Mesendoderm (in vitro differentiated cells): ENCODE results near the gene TBC1D21.

Source experiments
- DNase-seq: peaks from one replicate; pipeline ENCODE4 v3.0.0; 2013
- H2AK5ac ChIP-seq: 2 replicates; pipeline ENCODE4 v1.6.1; 2013; ENCODE audit warnings: low read length, inconsistent platforms
- H2BK120ac ChIP-seq: 2 replicates; pipeline ENCODE4 v1.6.1; 2013; ENCODE audit warnings: low read depth, mild to moderate bottlenecking, low read length, moderate library complexity, mixed read lengths
- H2BK15ac ChIP-seq: replicated peaks from 2 replicates; pipeline ENCODE4 v1.6.1; 2013; ENCODE audit warnings: low read depth, mild to moderate bottlenecking, moderate library complexity
- H2BK5ac ChIP-seq: 2 replicates; pipeline ENCODE4 v1.6.1; 2013; ENCODE audit warnings: low read length, inconsistent platforms
- H3K18ac ChIP-seq: 2 replicates; pipeline ENCODE4 v1.6.1; 2013; ENCODE audit warnings: mild to moderate bottlenecking, low read length, mixed read lengths
- H3K23ac ChIP-seq: one replicate; pipeline ENCODE4 v1.6.1; 2013; ENCODE audit warnings: low read length
- H3K27ac ChIP-seq: 2 replicates; pipeline ENCODE4 v1.5.1; 2013; ENCODE audit warnings: low read depth, mild to moderate bottlenecking, inconsistent platforms, low read length, moderate library complexity
- H3K27me3 ChIP-seq: 2 replicates; pipeline ENCODE4 v1.6.1; 2013; ENCODE audit warnings: low read length, control low read depth, mild to moderate bottlenecking, inconsistent platforms; ENCODE audit not compliant: insufficient read depth, poor library complexity
- H3K36me3 ChIP-seq: 2 replicates; pipeline ENCODE4 v1.6.1; 2013; ENCODE audit warnings: low read length, inconsistent platforms; ENCODE audit not compliant: control insufficient read depth, insufficient read depth
- H3K4ac ChIP-seq: one replicate; pipeline ENCODE4 v1.6.1; 2013; ENCODE audit warnings: low read depth, mild to moderate bottlenecking, low read length, moderate library complexity
- H3K4me1 ChIP-seq: 2 replicates; pipeline ENCODE4 v1.6.1; 2013; ENCODE audit warnings: low read depth, low read length, inconsistent platforms; ENCODE audit not compliant: control insufficient read depth
- H3K4me2 ChIP-seq: 2 replicates; pipeline ENCODE4 v1.6.1; 2013; ENCODE audit warnings: low read length
- H3K4me3 ChIP-seq: 2 replicates; pipeline ENCODE4 v1.5.1; 2013; ENCODE audit warnings: mild to moderate bottlenecking, low read length
- H3K56ac ChIP-seq: one replicate; pipeline ENCODE4 v1.6.1; 2013; ENCODE audit warnings: low read length
- H3K79me1 ChIP-seq: 2 replicates; pipeline ENCODE4 v1.6.1; 2013; ENCODE audit warnings: low read length, inconsistent platforms
- H3K79me2 ChIP-seq: 2 replicates; pipeline ENCODE4 v1.6.1; 2013; ENCODE audit warnings: mild to moderate bottlenecking, low read length; ENCODE audit not compliant: control insufficient read depth, insufficient read depth
- H3K9ac ChIP-seq: 2 replicates; pipeline ENCODE4 v1.6.1; 2013; ENCODE audit warnings: low read length, inconsistent platforms
- H4K5ac ChIP-seq: one replicate; pipeline ENCODE4 v1.6.1; 2013; ENCODE audit warnings: low read length
- H4K8ac ChIP-seq: one replicate; pipeline ENCODE4 v1.6.1; 2013; ENCODE audit warnings: low read depth, mild to moderate bottlenecking, control low read depth, low read length, moderate library complexity
- WGBS: extraction: QIAGEN DNeasy Blood & Tissue Kit; methylation state at CpG from one replicate; pipeline ENCODE4 v1.1.7; 2013; ENCODE audit warnings: low lambda C conversion rate, missing lambda C conversion rate; ENCODE audit not compliant: insufficient coverage; ENCODE audit errors: extremely low coverage; 5-methylcytosine and 5-hydroxymethylcytosine counted together

TBC1D21 gene

DNA sequence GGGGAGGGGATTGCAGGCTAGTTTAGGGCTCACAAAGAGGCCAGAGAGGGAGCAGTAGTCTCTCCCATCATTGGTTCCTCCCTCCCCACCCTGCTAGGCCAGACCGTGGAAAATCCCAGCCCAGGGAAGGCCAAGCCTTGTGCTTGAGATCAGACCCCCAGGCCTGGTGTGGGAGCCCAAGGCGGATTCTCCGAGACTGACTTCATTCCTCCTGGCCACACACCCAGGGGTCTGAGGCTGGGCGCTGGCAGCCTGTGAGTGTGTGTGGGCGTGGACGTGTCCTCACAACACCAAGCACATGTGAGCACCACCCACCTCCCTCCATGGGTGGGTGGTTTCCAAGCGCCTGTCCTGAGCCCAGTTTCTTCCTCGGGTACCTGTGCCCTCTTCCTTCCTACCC is 57.0 kb downstream of the TBC1D21 start:
- H3K4me1 ChIP-seq: peaks cover 2% of the 10 kb centered on the region
- DNase-seq: no peak

DNA sequence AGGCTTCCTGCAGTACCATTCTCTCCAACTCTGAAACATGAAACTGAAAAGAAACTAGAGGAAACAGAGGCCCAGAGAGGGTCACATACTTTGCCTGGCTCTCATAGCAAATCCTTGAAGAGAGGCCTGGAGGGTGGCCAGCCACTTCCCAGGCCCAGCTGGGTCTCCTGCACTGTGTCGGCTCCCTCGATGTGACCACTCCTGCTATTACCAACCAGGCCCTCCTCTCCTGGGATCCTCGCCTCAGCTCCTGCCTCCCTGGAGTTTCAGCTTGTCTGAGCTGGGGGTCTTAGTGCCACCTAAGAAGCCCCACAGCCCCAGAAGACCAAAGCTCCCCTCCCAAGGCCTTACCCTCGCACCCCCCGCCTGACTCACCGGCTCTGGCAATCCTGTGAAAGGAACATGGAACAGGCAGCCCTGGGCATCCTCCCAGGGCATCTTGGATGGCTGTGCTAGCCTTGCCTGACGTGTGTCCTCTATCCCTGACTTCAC is 57.5 kb downstream of the TBC1D21 start:
- peaks cover 2% of the 10 kb centered on the region for H3K4me1 ChIP-seq
- H4K5ac ChIP-seq: no peak overlapping the region
- H3K23ac ChIP-seq: no peak overlapping the region
- H3K9ac ChIP-seq: no peak overlapping the region
- H3K18ac ChIP-seq: no peak overlapping the region
- H3K79me1 ChIP-seq: no peaks in the 10 kb centered on the region
- no peaks in the 10 kb centered on the region for H3K27me3 ChIP-seq
- no peak overlapping the region for H3K4ac ChIP-seq
- H2BK5ac ChIP-seq: no peak overlapping the region
- H2BK120ac ChIP-seq: no peak overlapping the region
- H3K27ac ChIP-seq: no peak overlapping the region
- H3K4me3 ChIP-seq: no peak overlapping the region
- H3K4me2 ChIP-seq: no peak overlapping the region
- WGBS: no CpG with 5 or more reads among the region's 7 CpGs
- no peak overlapping the region for H2AK5ac ChIP-seq
- no peaks in the 10 kb centered on the region for H3K79me2 ChIP-seq
- H4K8ac ChIP-seq: no peak overlapping the region
- DNase-seq: no peak
- H3K36me3 ChIP-seq: no peaks in the 10 kb centered on the region
- no peak overlapping the region for H3K56ac ChIP-seq
- no peak overlapping the region for H2BK15ac ChIP-seq

More for the DNA sequence above, 57.0 kb downstream of the TBC1D21 start:
- Histone ChIP-seq H3K4me3 (no peak overlapping the region), H3K79me2 (no peaks in the 10 kb centered on the region), H3K4me2 (no peak overlapping the region), H3K36me3 (no peaks in the 10 kb centered on the region), H3K27ac (no peak overlapping the region), H3K79me1 (no peaks in the 10 kb centered on the region), H4K8ac (no peak overlapping the region), H3K9ac (no peak overlapping the region), H3K18ac (no peak overlapping the region), H2BK15ac (no peak overlapping the region), H2BK120ac (no peak overlapping the region), H3K56ac (no peak overlapping the region), H2AK5ac (no peak overlapping the region), H3K27me3 (no peaks in the 10 kb centered on the region), H3K23ac (no peak overlapping the region), H4K5ac (no peak overlapping the region), H2BK5ac (no peak overlapping the region), H3K4ac (no peak overlapping the region)
- no CpG with 5 or more reads among the region's 8 CpGs for WGBS

DNA sequence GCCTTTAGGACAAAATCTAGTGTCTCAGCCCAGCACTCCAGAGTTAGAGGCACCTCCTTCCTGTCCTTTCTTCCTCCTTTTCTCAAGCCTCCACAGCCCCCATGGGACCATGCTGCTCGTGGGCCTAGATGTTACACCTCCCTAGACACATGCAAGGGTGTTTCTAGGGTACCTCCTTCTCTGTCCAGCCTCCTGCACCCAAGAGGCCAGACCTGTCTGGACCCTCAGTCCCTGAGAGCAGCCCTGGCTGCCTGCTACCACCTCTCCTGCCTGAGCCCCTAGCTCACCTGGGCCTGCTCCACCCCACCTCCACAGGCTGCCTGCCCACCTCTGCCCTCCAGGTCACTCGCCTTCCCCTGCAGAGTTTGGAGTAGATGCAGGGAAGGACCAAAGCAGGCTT is 58.1 kb downstream of the TBC1D21 start:
- H3K36me3 ChIP-seq: no peaks in the 10 kb centered on the region
- H3K9ac ChIP-seq: no peak overlapping the region
- H3K4me3 ChIP-seq: no peak overlapping the region
- H3K23ac ChIP-seq: no peak overlapping the region
- no peak for DNase-seq
- H3K4ac ChIP-seq: no peak overlapping the region
- no peak overlapping the region for H4K5ac ChIP-seq
- H3K4me2 ChIP-seq: no peak overlapping the region
- no peak overlapping the region for H3K18ac ChIP-seq
- no peak overlapping the region for H3K56ac ChIP-seq
- H3K79me1 ChIP-seq: no peaks in the 10 kb centered on the region
- no peak overlapping the region for H2BK15ac ChIP-seq
- no peak overlapping the region for H2BK5ac ChIP-seq
- no peak overlapping the region for H2BK120ac ChIP-seq
- no peaks in the 10 kb centered on the region for H3K4me1 ChIP-seq
- no peak overlapping the region for H4K8ac ChIP-seq
- H2AK5ac ChIP-seq: no peak overlapping the region
- WGBS: no CpG with 5 or more reads among the region's 2 CpGs
- H3K27ac ChIP-seq: no peak overlapping the region
- H3K27me3 ChIP-seq: no peaks in the 10 kb centered on the region
- H3K79me2 ChIP-seq: no peaks in the 10 kb centered on the region

DNA sequence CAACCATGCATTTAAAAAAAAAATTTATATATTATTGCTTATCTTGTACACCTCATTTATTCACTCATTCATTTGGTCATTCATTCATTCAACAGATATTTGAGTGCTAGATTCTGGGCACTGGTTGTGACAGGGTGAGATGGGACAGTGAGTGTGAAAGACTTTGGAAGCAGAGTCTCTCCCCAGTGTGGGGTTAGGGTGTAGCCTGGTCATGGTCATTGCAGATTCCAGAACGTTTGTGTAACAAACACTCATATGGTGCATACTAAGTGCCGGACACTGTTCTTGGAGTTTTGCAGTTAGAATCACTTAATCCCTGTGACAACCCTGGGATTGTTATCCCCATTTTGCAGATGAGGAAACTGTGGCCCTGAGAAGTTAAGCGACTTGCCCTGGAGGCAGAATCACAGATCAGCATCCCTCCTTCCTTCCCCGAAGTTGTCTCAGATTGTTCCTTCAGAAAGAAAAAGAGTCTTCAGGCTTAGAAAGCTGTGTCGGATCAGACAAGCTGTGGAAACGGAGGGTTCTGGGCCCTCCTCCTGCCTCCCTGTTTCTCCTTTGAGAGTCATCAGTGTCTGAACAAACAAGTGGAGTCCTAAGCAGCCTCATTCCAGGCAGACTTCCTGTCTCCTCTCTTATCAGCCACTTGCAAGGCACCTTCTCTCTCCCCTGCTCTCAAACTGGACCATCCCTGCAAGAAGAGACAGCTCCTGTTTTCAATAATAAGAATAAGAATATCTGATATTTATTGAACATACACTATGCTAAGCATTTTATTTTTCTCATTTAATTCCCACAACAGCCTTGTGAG is 59.2 kb downstream of the TBC1D21 start:
- H4K5ac ChIP-seq: no peak overlapping the region
- no peak overlapping the region for H4K8ac ChIP-seq
- no peak overlapping the region for H2BK15ac ChIP-seq
- no peak overlapping the region for H3K56ac ChIP-seq
- H2BK5ac ChIP-seq: no peak overlapping the region
- no peak overlapping the region for H3K9ac ChIP-seq
- H3K79me2 ChIP-seq: no peaks in the 10 kb centered on the region
- no peak overlapping the region for H3K4ac ChIP-seq
- no peaks in the 10 kb centered on the region for H3K36me3 ChIP-seq
- DNase-seq: no peak
- H3K4me3 ChIP-seq: no peak overlapping the region
- H3K18ac ChIP-seq: no peak overlapping the region
- no peak overlapping the region for H3K23ac ChIP-seq
- no peaks in the 10 kb centered on the region for H3K27me3 ChIP-seq
- H3K27ac ChIP-seq: no peak overlapping the region
- H2AK5ac ChIP-seq: no peak overlapping the region
- H3K79me1 ChIP-seq: no peaks in the 10 kb centered on the region
- H2BK120ac ChIP-seq: no peak overlapping the region
- no peaks in the 10 kb centered on the region for H3K4me1 ChIP-seq
- no peak overlapping the region for H3K4me2 ChIP-seq
- WGBS: no CpG with 5 or more reads among the region's 6 CpGs

DNA sequence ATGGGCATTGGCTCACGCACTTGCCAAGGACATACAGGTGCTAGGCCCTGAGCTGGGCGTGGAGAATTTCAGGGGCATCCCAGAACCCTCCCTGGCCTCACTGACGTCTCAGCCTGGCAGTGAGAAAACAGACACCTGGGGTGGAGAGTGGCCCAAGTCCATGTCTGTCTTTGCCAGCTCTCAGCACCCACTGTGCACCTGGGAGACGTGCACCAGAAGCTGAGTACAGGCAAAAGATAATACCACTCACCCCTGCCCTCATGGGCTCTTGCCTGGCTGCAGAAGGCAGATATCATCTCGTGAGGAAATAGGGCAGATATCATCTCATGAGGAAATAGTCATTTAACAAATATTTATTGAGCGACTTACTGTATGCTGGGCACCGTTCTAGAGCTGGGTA is 60.9 kb downstream of the TBC1D21 start:
- H2BK5ac ChIP-seq: no peak overlapping the region
- no peak overlapping the region for H3K4me2 ChIP-seq
- no peaks in the 10 kb centered on the region for H3K79me1 ChIP-seq
- H3K4ac ChIP-seq: no peak overlapping the region
- H2BK15ac ChIP-seq: no peak overlapping the region
- H3K4me1 ChIP-seq: no peaks in the 10 kb centered on the region
- no peak overlapping the region for H3K56ac ChIP-seq
- no peak overlapping the region for H3K27ac ChIP-seq
- H4K5ac ChIP-seq: no peak overlapping the region
- H3K18ac ChIP-seq: no peak overlapping the region
- H3K27me3 ChIP-seq: no peaks in the 10 kb centered on the region
- no peak overlapping the region for H4K8ac ChIP-seq
- H2AK5ac ChIP-seq: no peak overlapping the region
- DNase-seq: no peak
- no peak overlapping the region for H3K4me3 ChIP-seq
- no peak overlapping the region for H2BK120ac ChIP-seq
- no peak overlapping the region for H3K23ac ChIP-seq
- H3K9ac ChIP-seq: no peak overlapping the region
- no peaks in the 10 kb centered on the region for H3K79me2 ChIP-seq
- H3K36me3 ChIP-seq: no peaks in the 10 kb centered on the region
- no CpG with 5 or more reads among the region's 7 CpGs for WGBS

DNA sequence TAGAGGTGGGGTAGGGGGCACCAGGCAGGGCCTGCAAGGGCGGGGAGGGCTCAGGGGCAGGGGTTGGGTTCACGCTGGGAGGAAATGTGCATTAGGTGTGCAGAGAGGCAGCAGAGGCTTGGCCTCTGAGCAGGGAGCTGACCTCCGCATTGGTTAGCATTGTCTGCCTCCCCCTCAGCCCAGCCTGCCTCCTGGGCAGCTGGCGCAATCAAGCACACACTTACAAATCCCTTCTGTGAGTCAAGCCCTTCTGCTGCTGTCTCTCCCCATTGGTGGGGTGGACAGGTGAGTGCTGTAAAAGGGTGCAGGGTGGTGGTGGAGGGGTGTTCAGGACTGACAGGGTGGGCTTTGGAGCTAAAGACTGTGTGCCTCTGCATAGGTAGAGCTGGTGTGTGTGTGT is 62.2 kb downstream of the TBC1D21 start:
- no peak overlapping the region for H3K27ac ChIP-seq
- no peak for DNase-seq
- no peaks in the 10 kb centered on the region for H3K79me2 ChIP-seq
- no CpG with 5 or more reads among the region's 4 CpGs for WGBS
- no peak overlapping the region for H3K18ac ChIP-seq
- H3K36me3 ChIP-seq: no peaks in the 10 kb centered on the region
- H3K9ac ChIP-seq: no peak overlapping the region
- no peak overlapping the region for H3K4ac ChIP-seq
- no peak overlapping the region for H4K5ac ChIP-seq
- no peak overlapping the region for H3K4me3 ChIP-seq
- H3K27me3 ChIP-seq: no peaks in the 10 kb centered on the region
- no peak overlapping the region for H2BK5ac ChIP-seq
- H2AK5ac ChIP-seq: no peak overlapping the region
- H3K56ac ChIP-seq: no peak overlapping the region
- H4K8ac ChIP-seq: no peak overlapping the region
- H3K79me1 ChIP-seq: no peaks in the 10 kb centered on the region
- no peaks in the 10 kb centered on the region for H3K4me1 ChIP-seq
- H2BK15ac ChIP-seq: no peak overlapping the region
- H3K4me2 ChIP-seq: no peak overlapping the region
- H3K23ac ChIP-seq: no peak overlapping the region
- no peak overlapping the region for H2BK120ac ChIP-seq
